ENCODE data around the gene CDK9.
A peak's percentile ranks its signal among the peaks of the same experiment; 100 is the strongest.

Gene CDK9

GRCh38 chr9:127773981-127774380 lies 11.9 kb upstream of the CDK9 start:
- no peak overlapping the region for H3K27ac ChIP-seq (replicated peaks)

DNA sequence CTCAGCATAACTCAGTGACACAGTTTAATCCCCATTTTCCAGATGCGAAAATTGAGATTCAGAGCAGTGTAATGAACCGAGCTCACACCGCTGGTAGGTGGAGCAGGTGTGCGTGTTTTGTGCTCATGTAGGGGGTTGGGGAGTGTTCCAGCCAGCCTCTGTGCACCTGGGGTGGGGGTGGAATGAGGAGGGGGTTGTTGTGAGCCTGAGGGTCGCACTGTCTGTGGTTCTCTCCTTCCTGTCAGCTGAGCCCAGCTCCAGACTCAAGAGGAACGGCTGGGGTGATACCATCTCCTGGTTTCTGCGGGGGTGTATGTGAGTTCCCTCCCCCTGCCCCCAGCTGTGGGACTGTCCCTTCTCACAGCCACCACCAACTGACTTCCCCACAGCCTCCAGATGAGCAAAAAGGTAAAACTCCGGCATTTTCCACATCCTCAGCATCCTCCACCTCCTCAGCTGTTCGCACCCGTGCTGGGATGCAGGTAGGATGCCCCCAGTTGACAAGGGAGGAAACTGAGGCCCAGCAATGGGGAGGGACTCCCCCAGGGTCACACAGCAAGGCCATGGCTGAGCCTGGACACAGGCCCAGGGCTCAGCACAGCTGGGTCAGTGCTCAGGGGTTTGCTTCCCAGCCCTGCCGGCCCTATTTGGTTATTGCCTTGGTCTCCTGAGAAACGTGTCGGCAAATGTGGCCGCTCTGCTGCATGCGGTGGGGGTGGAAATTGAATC lies 9.5 kb upstream of the CDK9 start:
- Histone ChIP-seq H3K27me3 (ENCODE audit: insufficient read depth, poor library complexity, severe bottlenecking) (no peaks in the 10 kb centered on the region), H3K4me3 (replicated peaks; ENCODE audit: insufficient read depth, low read length) (peak overlapping the region; percentile 80), H3K27ac (replicated peaks) (peak overlapping the region; percentile 73)
- peak; percentile 83 for TF ChIP-seq SPI1 (IDR thresholded peaks at IDR 0.05; ENCODE audit: borderline replicate concordance, low read depth)
- TF ChIP-seq, protein P1, sequence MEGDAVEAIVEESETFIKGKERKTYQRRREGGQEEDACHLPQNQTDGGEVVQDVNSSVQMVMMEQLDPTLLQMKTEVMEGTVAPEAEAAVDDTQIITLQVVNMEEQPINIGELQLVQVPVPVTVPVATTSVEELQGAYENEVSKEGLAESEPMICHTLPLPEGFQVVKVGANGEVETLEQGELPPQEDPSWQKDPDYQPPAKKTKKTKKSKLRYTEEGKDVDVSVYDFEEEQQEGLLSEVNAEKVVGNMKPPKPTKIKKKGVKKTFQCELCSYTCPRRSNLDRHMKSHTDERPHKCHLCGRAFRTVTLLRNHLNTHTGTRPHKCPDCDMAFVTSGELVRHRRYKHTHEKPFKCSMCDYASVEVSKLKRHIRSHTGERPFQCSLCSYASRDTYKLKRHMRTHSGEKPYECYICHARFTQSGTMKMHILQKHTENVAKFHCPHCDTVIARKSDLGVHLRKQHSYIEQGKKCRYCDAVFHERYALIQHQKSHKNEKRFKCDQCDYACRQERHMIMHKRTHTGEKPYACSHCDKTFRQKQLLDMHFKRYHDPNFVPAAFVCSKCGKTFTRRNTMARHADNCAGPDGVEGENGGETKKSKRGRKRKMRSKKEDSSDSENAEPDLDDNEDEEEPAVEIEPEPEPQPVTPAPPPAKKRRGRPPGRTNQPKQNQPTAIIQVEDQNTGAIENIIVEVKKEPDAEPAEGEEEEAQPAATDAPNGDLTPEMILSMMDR (IDR thresholded peaks at IDR 0.05; ENCODE audit: insufficient read depth, low read length): no peak
- TF ChIP-seq POLR2AphosphoS5 (IDR thresholded peaks at IDR 0.05; ENCODE audit: low read depth): peak; percentile 68
- TF ChIP-seq, protein P2, sequence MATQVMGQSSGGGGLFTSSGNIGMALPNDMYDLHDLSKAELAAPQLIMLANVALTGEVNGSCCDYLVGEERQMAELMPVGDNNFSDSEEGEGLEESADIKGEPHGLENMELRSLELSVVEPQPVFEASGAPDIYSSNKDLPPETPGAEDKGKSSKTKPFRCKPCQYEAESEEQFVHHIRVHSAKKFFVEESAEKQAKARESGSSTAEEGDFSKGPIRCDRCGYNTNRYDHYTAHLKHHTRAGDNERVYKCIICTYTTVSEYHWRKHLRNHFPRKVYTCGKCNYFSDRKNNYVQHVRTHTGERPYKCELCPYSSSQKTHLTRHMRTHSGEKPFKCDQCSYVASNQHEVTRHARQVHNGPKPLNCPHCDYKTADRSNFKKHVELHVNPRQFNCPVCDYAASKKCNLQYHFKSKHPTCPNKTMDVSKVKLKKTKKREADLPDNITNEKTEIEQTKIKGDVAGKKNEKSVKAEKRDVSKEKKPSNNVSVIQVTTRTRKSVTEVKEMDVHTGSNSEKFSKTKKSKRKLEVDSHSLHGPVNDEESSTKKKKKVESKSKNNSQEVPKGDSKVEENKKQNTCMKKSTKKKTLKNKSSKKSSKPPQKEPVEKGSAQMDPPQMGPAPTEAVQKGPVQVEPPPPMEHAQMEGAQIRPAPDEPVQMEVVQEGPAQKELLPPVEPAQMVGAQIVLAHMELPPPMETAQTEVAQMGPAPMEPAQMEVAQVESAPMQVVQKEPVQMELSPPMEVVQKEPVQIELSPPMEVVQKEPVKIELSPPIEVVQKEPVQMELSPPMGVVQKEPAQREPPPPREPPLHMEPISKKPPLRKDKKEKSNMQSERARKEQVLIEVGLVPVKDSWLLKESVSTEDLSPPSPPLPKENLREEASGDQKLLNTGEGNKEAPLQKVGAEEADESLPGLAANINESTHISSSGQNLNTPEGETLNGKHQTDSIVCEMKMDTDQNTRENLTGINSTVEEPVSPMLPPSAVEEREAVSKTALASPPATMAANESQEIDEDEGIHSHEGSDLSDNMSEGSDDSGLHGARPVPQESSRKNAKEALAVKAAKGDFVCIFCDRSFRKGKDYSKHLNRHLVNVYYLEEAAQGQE (IDR thresholded peaks at IDR 0.05; ENCODE audit: insufficient replicate concordance, low read depth): no peak
- TF ChIP-seq GABPA (IDR thresholded peaks at IDR 0.05; ENCODE audit: low read depth): no peak
- DNase-seq (ENCODE audit: low read depth in 1 of 2, low spot score in 1 of 2): peak; percentile 91 to 93

More at GRCh38 chr9:127773981-127774380, 11.9 kb upstream of the CDK9 start:
- TF ChIP-seq SPI1 (IDR thresholded peaks at IDR 0.05; ENCODE audit: borderline replicate concordance, low read depth) (no peak), GABPA (IDR thresholded peaks at IDR 0.05; ENCODE audit: low read depth) (no peak), POLR2AphosphoS5 (IDR thresholded peaks at IDR 0.05; ENCODE audit: low read depth) (no peak)
- TF ChIP-seq, protein P1 (IDR thresholded peaks at IDR 0.05; ENCODE audit: insufficient read depth, low read length): no peak
- TF ChIP-seq, protein P2 (IDR thresholded peaks at IDR 0.05; ENCODE audit: insufficient replicate concordance, low read depth): no peak
- Histone ChIP-seq H3K27me3 (ENCODE audit: insufficient read depth, poor library complexity, severe bottlenecking) (no peaks in the 10 kb centered on the region), H3K4me3 (replicated peaks; ENCODE audit: insufficient read depth, low read length) (no peak overlapping the region)
- DNase-seq (ENCODE audit: low read depth in 1 of 2, low spot score in 1 of 2): no peak

GRCh38 chr9:127776924-127777289 lies 8.9 kb upstream of the CDK9 start:
- H3K27ac ChIP-seq (replicated peaks): peak overlapping the region; percentile 73
- TF ChIP-seq GABPA (IDR thresholded peaks at IDR 0.05; ENCODE audit: low read depth): no peak
- TF ChIP-seq, protein P1 (IDR thresholded peaks at IDR 0.05; ENCODE audit: insufficient read depth, low read length): no peak
- no peak for TF ChIP-seq POLR2AphosphoS5 (IDR thresholded peaks at IDR 0.05; ENCODE audit: low read depth)
- TF ChIP-seq, protein P2 (IDR thresholded peaks at IDR 0.05; ENCODE audit: insufficient replicate concordance, low read depth): no peak
- TF ChIP-seq SPI1 (IDR thresholded peaks at IDR 0.05; ENCODE audit: borderline replicate concordance, low read depth): no peak
- peak overlapping the region; percentile 80 for H3K4me3 ChIP-seq (replicated peaks; ENCODE audit: insufficient read depth, low read length)
- DNase-seq (ENCODE audit: low read depth in 1 of 2, low spot score in 1 of 2): no peak
- H3K27me3 ChIP-seq (ENCODE audit: insufficient read depth, poor library complexity, severe bottlenecking): no peaks in the 10 kb centered on the region

Data from HL-60 (cell line).